Ovary (tissue), 3 donors: ENCODE data around the gene USP6NL.

ENCODE experiments used
- EP300 ChIP-seq: sonication (generic); formaldehyde crosslinking; IDR thresholded peaks from one replicate; pipeline ENCODE4 v1.6.1; 2017; ENCODE audit warnings: antibody characterized with exemption
- POLR2A ChIP-seq: fragments of 450-650 bp; IDR thresholded peaks from one replicate; pipeline ENCODE4 v1.6.1; 2017; ENCODE audit warnings: antibody characterized with exemption, mild to moderate bottlenecking, moderate library complexity
- TF ChIP-seq, protein P1 (sequence below), 3 donors: fragments of 450-650 bp in 2 of 3; fragments of 200-600 bp in 1 of 3; IDR thresholded peaks; one replicate each; pipeline versions ENCODE4 v1.5.1 to v1.8.0; 2016 to 2022; ENCODE audit warnings: antibody characterized with exemption in 3 of 3, mild to moderate bottlenecking in 1 of 3
- donor health status: DM: no; HTN: no; CAD: no.

DNA sequence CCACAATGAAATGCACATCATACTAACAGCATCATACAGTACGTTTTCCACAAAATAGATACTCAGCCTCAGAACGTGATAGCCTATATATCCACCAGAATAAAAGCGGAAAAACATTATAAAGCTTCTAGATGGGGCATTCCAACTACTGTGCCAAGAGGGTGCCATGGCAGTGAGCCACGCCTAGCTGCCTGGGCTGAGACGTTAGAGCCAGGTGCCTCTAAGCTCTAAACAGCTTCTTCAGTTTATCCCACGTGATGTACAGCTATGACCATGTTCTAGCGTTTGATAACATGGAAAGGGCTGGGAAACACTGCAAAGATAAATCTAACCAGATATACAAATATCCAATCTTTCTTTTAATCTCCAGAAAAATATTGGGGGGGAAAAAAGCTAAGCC is 17.8 kb downstream of the USP6NL start:
- TF ChIP-seq, protein P1, sequence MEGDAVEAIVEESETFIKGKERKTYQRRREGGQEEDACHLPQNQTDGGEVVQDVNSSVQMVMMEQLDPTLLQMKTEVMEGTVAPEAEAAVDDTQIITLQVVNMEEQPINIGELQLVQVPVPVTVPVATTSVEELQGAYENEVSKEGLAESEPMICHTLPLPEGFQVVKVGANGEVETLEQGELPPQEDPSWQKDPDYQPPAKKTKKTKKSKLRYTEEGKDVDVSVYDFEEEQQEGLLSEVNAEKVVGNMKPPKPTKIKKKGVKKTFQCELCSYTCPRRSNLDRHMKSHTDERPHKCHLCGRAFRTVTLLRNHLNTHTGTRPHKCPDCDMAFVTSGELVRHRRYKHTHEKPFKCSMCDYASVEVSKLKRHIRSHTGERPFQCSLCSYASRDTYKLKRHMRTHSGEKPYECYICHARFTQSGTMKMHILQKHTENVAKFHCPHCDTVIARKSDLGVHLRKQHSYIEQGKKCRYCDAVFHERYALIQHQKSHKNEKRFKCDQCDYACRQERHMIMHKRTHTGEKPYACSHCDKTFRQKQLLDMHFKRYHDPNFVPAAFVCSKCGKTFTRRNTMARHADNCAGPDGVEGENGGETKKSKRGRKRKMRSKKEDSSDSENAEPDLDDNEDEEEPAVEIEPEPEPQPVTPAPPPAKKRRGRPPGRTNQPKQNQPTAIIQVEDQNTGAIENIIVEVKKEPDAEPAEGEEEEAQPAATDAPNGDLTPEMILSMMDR (IDR thresholded peaks at IDR 0.05) = no peak
- no peak for TF ChIP-seq POLR2A
- TF ChIP-seq EP300 = no peak
